Testis (tissue), 2 donors: Measurements from ENCODE around the gene KIAA2012.

Experiments
- POLR2A ChIP-seq: fragments of 450-650 bp; IDR thresholded peaks from one replicate; pipeline ENCODE4 v1.6.1; 2017; ENCODE audit warnings: antibody characterized with exemption, mild to moderate bottlenecking, moderate library complexity
- TF ChIP-seq, protein P1 (sequence below), 3 experiments: fragments of 450-650 bp in 2 of 3; fragments of 200-600 bp in 1 of 3; sonication (generic) in 1 of 3; IDR thresholded peaks; one replicate each; pipeline ENCODE4 v1.5.1; 2016 to 2019; ENCODE audit warnings: antibody characterized with exemption in 3 of 3, mild to moderate bottlenecking in 2 of 3, moderate library complexity in 1 of 3

DNA sequence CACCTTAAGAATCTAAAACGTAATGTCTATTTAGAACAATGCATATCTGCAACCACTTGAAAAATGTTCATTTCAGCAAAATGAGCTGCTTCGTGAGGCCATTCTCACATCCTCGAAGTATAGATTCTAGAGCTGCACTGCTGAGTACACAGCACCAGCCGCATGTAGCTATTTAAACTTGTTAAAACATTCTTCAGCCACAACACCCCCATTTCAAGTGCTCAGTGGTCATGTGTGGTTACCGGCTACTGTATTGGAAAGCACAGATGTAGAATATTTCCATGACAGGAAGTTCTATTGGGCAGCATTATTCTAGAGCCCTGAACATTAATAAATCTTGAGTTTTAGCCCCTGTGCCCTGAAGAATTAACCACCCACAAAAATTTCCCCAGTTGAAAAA, 130.3 kb downstream of the KIAA2012 start:
- TF ChIP-seq, protein P1, sequence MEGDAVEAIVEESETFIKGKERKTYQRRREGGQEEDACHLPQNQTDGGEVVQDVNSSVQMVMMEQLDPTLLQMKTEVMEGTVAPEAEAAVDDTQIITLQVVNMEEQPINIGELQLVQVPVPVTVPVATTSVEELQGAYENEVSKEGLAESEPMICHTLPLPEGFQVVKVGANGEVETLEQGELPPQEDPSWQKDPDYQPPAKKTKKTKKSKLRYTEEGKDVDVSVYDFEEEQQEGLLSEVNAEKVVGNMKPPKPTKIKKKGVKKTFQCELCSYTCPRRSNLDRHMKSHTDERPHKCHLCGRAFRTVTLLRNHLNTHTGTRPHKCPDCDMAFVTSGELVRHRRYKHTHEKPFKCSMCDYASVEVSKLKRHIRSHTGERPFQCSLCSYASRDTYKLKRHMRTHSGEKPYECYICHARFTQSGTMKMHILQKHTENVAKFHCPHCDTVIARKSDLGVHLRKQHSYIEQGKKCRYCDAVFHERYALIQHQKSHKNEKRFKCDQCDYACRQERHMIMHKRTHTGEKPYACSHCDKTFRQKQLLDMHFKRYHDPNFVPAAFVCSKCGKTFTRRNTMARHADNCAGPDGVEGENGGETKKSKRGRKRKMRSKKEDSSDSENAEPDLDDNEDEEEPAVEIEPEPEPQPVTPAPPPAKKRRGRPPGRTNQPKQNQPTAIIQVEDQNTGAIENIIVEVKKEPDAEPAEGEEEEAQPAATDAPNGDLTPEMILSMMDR (IDR thresholded peaks at IDR 0.05) = no peak
- TF ChIP-seq POLR2A = no peak
